HEK293 (cell line): Measurements from ENCODE around the gene ADAMTS5.

Experiments
- CTCF ChIA-PET: fragments of 350-600 bp; formaldehyde crosslinking; extraction: SDS; loops from one replicate; lab custom pipeline; 2021; ENCODE audit warnings: antibody characterized with exemption; lab: Yijun Ruan, JAX
- POLR2A ChIA-PET: fragments of 300-600 bp; formaldehyde crosslinking; extraction: SDS; loops from one replicate; lab custom pipeline; 2020; ENCODE audit warnings: antibody characterized with exemption, inconsistent platforms; lab: Yijun Ruan, JAX
- H3K27ac ChIP-seq: fragments of 200-500 bp; sonication (Bioruptor generic); 2 replicates; pipeline ENCODE4 v1.5.1; 2014; ENCODE audit warnings: low read depth, low read length, control low read depth, inconsistent platforms; ENCODE audit errors: extremely low read depth
- H3K36me3 ChIP-seq, 2 experiments: fragments of 200-500 bp in 1 of 2; sonication (Bioruptor generic) in 1 of 2; 1 replicate in 1 of 2; 2 replicates in 1 of 2; pipeline ENCODE4 v1.5.1; 2014 to 2017; ENCODE audit warnings: inconsistent platforms in 2 of 2, low read length in 2 of 2; ENCODE audit not compliant: control insufficient read depth in 2 of 2, insufficient read depth in 1 of 2
- H3K4me1 ChIP-seq: fragments of 200-500 bp; sonication (Bioruptor generic); 2 replicates; pipeline ENCODE4 v1.5.1; 2014; ENCODE audit warnings: mild to moderate bottlenecking, low read length, inconsistent platforms; ENCODE audit not compliant: control insufficient read depth, insufficient read depth
- H3K4me3 ChIP-seq: 2 replicates; pipeline ENCODE4 v1.5.1; 2011; ENCODE audit warnings: low read depth, mild to moderate bottlenecking, control low read depth, low read length, moderate library complexity
- H3K9me3 ChIP-seq: fragments of 200-500 bp; sonication (Bioruptor generic); 2 replicates; pipeline ENCODE4 v1.5.1; 2014; ENCODE audit warnings: low read depth, low read length, inconsistent platforms; ENCODE audit not compliant: control insufficient read depth, insufficient read depth
- KLF10 ChIP-seq: fragments of 450-650 bp; IDR thresholded peaks from 2 replicates; pipeline ENCODE4 v1.5.1; 2018; ENCODE audit warnings: missing biosample characterization, mild to moderate bottlenecking, missing genetic modification characterization
- SP3 ChIP-seq: fragments of 450-650 bp; formaldehyde crosslinking; IDR thresholded peaks from 2 replicates; pipeline ENCODE4 v1.5.1; 2016; ENCODE audit warnings: missing biosample characterization, missing genetic modification characterization
- ZBTB1 ChIP-seq: fragments of 450-650 bp; formaldehyde crosslinking; IDR thresholded peaks from 2 replicates; pipeline ENCODE4 v1.5.1; 2016; ENCODE audit warnings: missing biosample characterization, missing genetic modification characterization
- ZBTB20 ChIP-seq: fragments of 450-650 bp; formaldehyde crosslinking; IDR thresholded peaks from 2 replicates; pipeline ENCODE4 v1.5.1; 2016; ENCODE audit warnings: missing biosample characterization, missing genetic modification characterization
- ZNF132 ChIP-seq: fragments of 450-650 bp; formaldehyde crosslinking; IDR thresholded peaks from 2 replicates; pipeline ENCODE4 v1.5.1; 2017; ENCODE audit warnings: missing biosample characterization, missing genetic modification characterization, borderline replicate concordance
- ZNF140 ChIP-seq: fragments of 450-650 bp; formaldehyde crosslinking; IDR thresholded peaks from 2 replicates; pipeline ENCODE4 v1.5.1; 2016; ENCODE audit warnings: missing biosample characterization, missing genetic modification characterization
- ZNF155 ChIP-seq: fragments of 450-650 bp; formaldehyde crosslinking; IDR thresholded peaks from 2 replicates; pipeline ENCODE4 v1.5.1; 2016; ENCODE audit warnings: missing biosample characterization, missing genetic modification characterization
- ZNF16 ChIP-seq: fragments of 450-650 bp; formaldehyde crosslinking; IDR thresholded peaks from 2 replicates; pipeline ENCODE4 v1.5.1; 2016; ENCODE audit warnings: low read depth, missing biosample characterization, missing genetic modification characterization
- ZNF174 ChIP-seq: fragments of 450-650 bp; formaldehyde crosslinking; IDR thresholded peaks from 2 replicates; pipeline ENCODE4 v1.5.0; 2017; ENCODE audit warnings: missing biosample characterization, mild to moderate bottlenecking, missing genetic modification characterization
- ZNF214 ChIP-seq: fragments of 450-650 bp; formaldehyde crosslinking; IDR thresholded peaks from 2 replicates; pipeline ENCODE4 v1.5.1; 2017; ENCODE audit warnings: missing biosample characterization, mild to moderate bottlenecking, missing genetic modification characterization, borderline replicate concordance
- ZNF23 ChIP-seq: fragments of 450-650 bp; formaldehyde crosslinking; IDR thresholded peaks from 2 replicates; pipeline ENCODE4 v1.5.1; 2016; ENCODE audit warnings: missing biosample characterization, missing genetic modification characterization, borderline replicate concordance
- ZNF26 ChIP-seq: fragments of 450-650 bp; formaldehyde crosslinking; IDR thresholded peaks from 2 replicates; pipeline ENCODE4 v1.5.1; 2016; ENCODE audit warnings: missing biosample characterization, missing genetic modification characterization
- ZNF266 ChIP-seq: fragments of 450-650 bp; formaldehyde crosslinking; IDR thresholded peaks from 2 replicates; pipeline ENCODE4 v1.5.1; 2016; ENCODE audit warnings: missing biosample characterization, missing genetic modification characterization, low read depth
- ZNF274 ChIP-seq, 2 experiments: fragments of 200-500 bp in 1 of 2; fragments of 450-650 bp in 1 of 2; sonication (Bioruptor generic) in 1 of 2; formaldehyde crosslinking in 1 of 2; IDR thresholded peaks; 2 replicates each; pipeline versions ENCODE4 v1.5.1 to v1.6.1; 2014 to 2016; ENCODE audit warnings: borderline replicate concordance in 1 of 2, inconsistent platforms in 1 of 2, low read length in 1 of 2, missing biosample characterization in 1 of 2, missing genetic modification characterization in 1 of 2
- ZNF324 ChIP-seq: fragments of 450-650 bp; formaldehyde crosslinking; IDR thresholded peaks from 2 replicates; pipeline ENCODE4 v1.5.1; 2016; ENCODE audit warnings: missing biosample characterization, missing genetic modification characterization
- ZNF341 ChIP-seq: fragments of 450-650 bp; formaldehyde crosslinking; IDR thresholded peaks from 2 replicates; pipeline ENCODE4; 2016; ENCODE audit warnings: low read depth, missing biosample characterization, missing genetic modification characterization
- ZNF366 ChIP-seq: fragments of 450-650 bp; formaldehyde crosslinking; conservative IDR thresholded peaks from 2 replicates; pipeline ENCODE4 v1.5.1; 2016; ENCODE audit warnings: missing biosample characterization, missing genetic modification characterization
- ZNF514 ChIP-seq: fragments of 450-650 bp; formaldehyde crosslinking; IDR thresholded peaks from 2 replicates; pipeline ENCODE4 v1.5.1; 2016; ENCODE audit warnings: missing biosample characterization, missing genetic modification characterization
- ZNF549 ChIP-seq: fragments of 450-650 bp; IDR thresholded peaks from 2 replicates; pipeline ENCODE4 v1.5.1; 2018; ENCODE audit warnings: missing biosample characterization, missing genetic modification characterization, mild to moderate bottlenecking, inconsistent platforms, moderate library complexity
- ZNF555 ChIP-seq: fragments of 450-650 bp; formaldehyde crosslinking; conservative IDR thresholded peaks from 2 replicates; pipeline ENCODE4 v1.5.1; 2017; ENCODE audit warnings: missing biosample characterization, mild to moderate bottlenecking, missing genetic modification characterization, inconsistent platforms
- ZNF561 ChIP-seq: fragments of 450-650 bp; IDR thresholded peaks from 2 replicates; pipeline ENCODE4 v1.5.1; 2018; ENCODE audit warnings: missing biosample characterization, missing genetic modification characterization, borderline replicate concordance
- ZNF621 ChIP-seq: fragments of 450-650 bp; formaldehyde crosslinking; IDR thresholded peaks from 2 replicates; pipeline ENCODE4 v1.5.1; 2017; ENCODE audit warnings: missing biosample characterization, missing genetic modification characterization
- ZNF670 ChIP-seq: fragments of 450-650 bp; formaldehyde crosslinking; IDR thresholded peaks from 2 replicates; pipeline ENCODE4 v1.5.1; 2016; ENCODE audit warnings: missing biosample characterization, missing genetic modification characterization, low read depth
- ZNF701 ChIP-seq: fragments of 450-650 bp; formaldehyde crosslinking; IDR thresholded peaks from 2 replicates; pipeline ENCODE4 v1.5.1; 2016; ENCODE audit warnings: missing biosample characterization, missing genetic modification characterization
- ZNF704 ChIP-seq: fragments of 450-650 bp; formaldehyde crosslinking; IDR thresholded peaks from 2 replicates; pipeline ENCODE4 v1.5.1; 2016; ENCODE audit warnings: missing biosample characterization, missing genetic modification characterization
- ZNF76 ChIP-seq: fragments of 450-650 bp; formaldehyde crosslinking; IDR thresholded peaks from 2 replicates; pipeline ENCODE4; 2016; ENCODE audit warnings: low read depth, missing biosample characterization, missing genetic modification characterization, borderline replicate concordance
- ZNF792 ChIP-seq: fragments of 450-650 bp; formaldehyde crosslinking; IDR thresholded peaks from 2 replicates; pipeline ENCODE4 v1.5.1; 2016; ENCODE audit warnings: missing biosample characterization, missing genetic modification characterization
- TF ChIP-seq, protein P1 (sequence below): fragments of 450-650 bp; formaldehyde crosslinking; IDR thresholded peaks from 2 replicates; pipeline ENCODE4 v1.5.1; 2017; ENCODE audit warnings: missing biosample characterization, mild to moderate bottlenecking, missing genetic modification characterization, moderate library complexity

Gene ADAMTS5

DNA sequence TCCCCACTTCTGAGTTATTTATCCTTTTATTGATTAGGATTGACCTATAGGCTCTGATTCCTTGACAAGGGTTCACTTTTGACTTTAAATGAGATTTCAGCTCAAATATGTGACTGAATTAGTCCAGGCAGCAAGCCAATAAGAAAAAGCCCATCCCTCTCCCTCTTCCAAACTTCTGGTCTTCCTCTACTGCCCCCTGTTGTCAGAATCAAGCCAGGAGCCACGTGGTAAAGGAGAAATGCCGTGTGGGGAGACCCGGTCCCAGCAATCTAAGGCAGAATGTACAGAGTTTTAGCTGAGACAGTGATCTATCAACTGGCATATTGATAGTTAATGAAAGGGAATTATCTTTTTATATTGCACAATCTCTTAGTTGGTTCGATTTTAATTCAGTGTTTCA lies 5.2 kb downstream of the ADAMTS5 start:
- H3K4me3 ChIP-seq, result no peak overlapping the region
- CTCF ChIA-PET, result interaction anchor here (0.6 to 2.0 kb wide), 34 partner anchors 9 to 1738 kb away, joined by 3 to 14 read pairs (median 4); no protein-coding TSS in a partner anchor
- H3K4me1 ChIP-seq, result peaks cover 3% of the 10 kb centered on the region; the same call in 1 of the 2 replicates
- POLR2A ChIA-PET, result interaction anchor here (1.7 kb wide), 1 partner anchor 117 kb away, joined by 5 read pairs; the partner anchor contains the start of gene ADAMTS1
- TF ChIP-seq ZNF266 (no peak), ZNF792 (tag by site-specific recombination) (no peak), ZNF621 (tag by site-specific recombination) (no peak), ZNF76 (tag by site-specific recombination) (no peak), ZNF26 (no peak), ZNF670 (tag by site-specific recombination) (no peak), ZNF341 (tag by site-specific recombination) (no peak), ZNF155 (tag by site-specific recombination) (no peak), ZNF214 (tag by site-specific recombination) (no peak), KLF10 (no peak), ZNF549 (tag by site-specific recombination) (no peak), ZNF704 (tag by site-specific recombination) (no peak), ZBTB1 (no peak), SP3 (tag by site-specific recombination) (no peak)
- H3K36me3 ChIP-seq, result no peaks in the 10 kb centered on the region
- H3K27ac ChIP-seq, result no peak overlapping the region
- H3K9me3 ChIP-seq, result no peaks in the 10 kb centered on the region

DNA sequence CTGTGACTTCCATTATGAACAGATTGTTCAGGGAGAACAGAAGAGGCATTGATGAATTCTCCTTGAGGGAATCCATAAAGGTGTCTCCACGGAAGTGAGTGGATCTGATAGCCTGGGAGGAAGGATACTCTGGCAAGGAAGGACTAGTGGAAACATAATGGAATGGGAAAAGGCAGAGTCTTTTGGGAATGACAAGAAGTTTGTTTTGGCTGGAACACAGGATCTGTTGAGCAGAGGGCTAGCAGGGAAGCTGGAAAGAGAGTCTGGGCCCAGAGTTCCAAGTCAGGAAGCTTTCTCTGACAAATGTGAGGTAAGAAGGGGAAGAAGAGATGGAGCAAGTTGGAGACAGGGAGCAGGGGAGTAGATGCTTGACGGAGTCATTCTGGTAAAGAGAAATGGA lies 8.1 kb downstream of the ADAMTS5 start:
- peaks cover 2% of the 10 kb centered on the region; the same call in 1 of the 2 replicates for H3K4me1 ChIP-seq
- H3K4me3 ChIP-seq, result no peak overlapping the region
- no peaks in the 10 kb centered on the region for H3K9me3 ChIP-seq
- no peak for TF ChIP-seq ZNF16 (tag by site-specific recombination)
- no peak for TF ChIP-seq ZNF23 (tag by site-specific recombination)
- no peak for TF ChIP-seq ZNF140 (tag by site-specific recombination)
- TF ChIP-seq ZNF366, result no peak
- TF ChIP-seq ZNF274 (IDR thresholded peaks at IDR 0.05; ENCODE audit: low read length), result no peak
- no peak for TF ChIP-seq ZNF274 (tag by site-specific recombination; IDR thresholded peaks at IDR 0.05; ENCODE audit: borderline replicate concordance)
- TF ChIP-seq ZNF555 (tag by site-specific recombination), result no peak
- TF ChIP-seq ZNF561, result no peak
- TF ChIP-seq ZNF701 (tag by site-specific recombination), result no peak
- no peak for TF ChIP-seq ZBTB20
- TF ChIP-seq ZNF324 (tag by site-specific recombination), result no peak
- no peak for TF ChIP-seq ZNF341 (tag by site-specific recombination)
- no peak for TF ChIP-seq ZNF174 (tag by site-specific recombination)
- TF ChIP-seq, protein P1, sequence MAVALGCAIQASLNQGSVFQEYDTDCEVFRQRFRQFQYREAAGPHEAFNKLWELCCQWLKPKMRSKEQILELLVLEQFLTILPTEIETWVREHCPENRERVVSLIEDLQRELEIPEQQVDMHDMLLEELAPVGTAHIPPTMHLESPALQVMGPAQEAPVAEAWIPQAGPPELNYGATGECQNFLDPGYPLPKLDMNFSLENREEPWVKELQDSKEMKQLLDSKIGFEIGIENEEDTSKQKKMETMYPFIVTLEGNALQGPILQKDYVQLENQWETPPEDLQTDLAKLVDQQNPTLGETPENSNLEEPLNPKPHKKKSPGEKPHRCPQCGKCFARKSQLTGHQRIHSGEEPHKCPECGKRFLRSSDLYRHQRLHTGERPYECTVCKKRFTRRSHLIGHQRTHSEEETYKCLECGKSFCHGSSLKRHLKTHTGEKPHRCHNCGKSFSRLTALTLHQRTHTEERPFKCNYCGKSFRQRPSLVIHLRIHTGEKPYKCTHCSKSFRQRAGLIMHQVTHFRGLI (tag by site-specific recombination), result no peak
- TF ChIP-seq ZNF514 (tag by site-specific recombination), result no peak
- TF ChIP-seq ZNF132 (tag by site-specific recombination), result no peak
- no peak overlapping the region for H3K27ac ChIP-seq
- ChIA-PET CTCF (interaction anchor here (0.9 kb wide), 1 partner anchor 562 kb away, joined by 4 read pairs; no protein-coding TSS in a partner anchor), POLR2A (no interaction called here)
- peaks cover 0 to 6% of the 10 kb centered on the region in 2 experiments; a peak in 1 of 3 replicates for H3K36me3 ChIP-seq
